ENCODE data around the gene TIMM21.

- TF ChIP-seq CTCF (IDR thresholded peaks at IDR 0.05) (no peak), POLR2A (IDR thresholded peaks at IDR 0.05) (no peak)
Observed at GRCh38 chr18:74178884-74179283, 30.6 kb downstream of the TIMM21 start.

Measured in right lobe of liver (tissue), 4 donors.